PFSK-1 (cell line): ENCODE data around the gene CUL7.

ENCODE experiments used
- FOXP2 ChIP-seq: optimal IDR thresholded peaks from 2 replicates; pipeline ENCODE3; 2011; ENCODE audit warnings: borderline replicate concordance, control low read depth, inconsistent platforms; ENCODE audit not compliant: insufficient read depth; ENCODE audit errors: extremely low read length, extremely low read depth
- POLR2AphosphoS5 ChIP-seq: IDR thresholded peaks from 2 replicates; pipeline ENCODE4 v1.6.1; 2012; ENCODE audit warnings: low read depth, mild to moderate bottlenecking, control low read depth, low read length, moderate library complexity
- SIN3A ChIP-seq: IDR thresholded peaks from 2 replicates; pipeline ENCODE4 v1.6.1; 2012; ENCODE audit warnings: mild to moderate bottlenecking, low read length, moderate library complexity, borderline replicate concordance; ENCODE audit not compliant: insufficient read depth
- TAF1 ChIP-seq: IDR thresholded peaks from 2 replicates; pipeline ENCODE4 v1.6.1; 2012; ENCODE audit warnings: low read length, control low read depth, borderline replicate concordance; ENCODE audit not compliant: insufficient read depth
- TF ChIP-seq, protein P1 (sequence below), 2 experiments: IDR thresholded peaks; 2 replicates each; pipeline versions ENCODE4 v1.6.1 to v1.8.0; 2011 to 2012; ENCODE audit warnings: low read depth in 2 of 2, low read length in 2 of 2, control low read depth in 1 of 2, inconsistent platforms in 1 of 2, mild to moderate bottlenecking in 1 of 2, moderate library complexity in 1 of 2; ENCODE audit not compliant: insufficient read depth in 1 of 2

The CUL7 gene

DNA sequence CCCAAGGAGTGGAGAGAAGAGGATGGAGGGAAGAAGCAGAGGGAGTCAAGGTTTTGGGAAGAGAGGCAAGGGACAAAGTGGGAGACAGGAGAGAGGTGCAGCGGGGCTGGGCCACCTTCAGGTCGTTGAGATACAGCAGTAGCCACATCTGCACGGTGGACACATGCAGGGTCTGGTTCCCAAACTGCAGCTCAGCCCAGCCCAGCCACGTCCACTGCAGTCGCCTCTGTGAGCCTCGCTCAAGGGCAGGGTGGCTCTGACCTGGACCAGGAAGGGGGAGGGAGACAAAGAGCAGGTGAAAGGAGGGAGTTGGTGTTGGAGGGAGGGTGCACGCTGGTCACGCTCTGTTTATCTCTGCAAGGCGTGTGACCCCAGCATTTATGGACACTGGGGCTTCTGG, 14.9 kb downstream of the CUL7 start:
- TF ChIP-seq SIN3A (no peak), POLR2AphosphoS5 (no peak), TAF1 (no peak), FOXP2 (no peak)
- TF ChIP-seq, protein P1, sequence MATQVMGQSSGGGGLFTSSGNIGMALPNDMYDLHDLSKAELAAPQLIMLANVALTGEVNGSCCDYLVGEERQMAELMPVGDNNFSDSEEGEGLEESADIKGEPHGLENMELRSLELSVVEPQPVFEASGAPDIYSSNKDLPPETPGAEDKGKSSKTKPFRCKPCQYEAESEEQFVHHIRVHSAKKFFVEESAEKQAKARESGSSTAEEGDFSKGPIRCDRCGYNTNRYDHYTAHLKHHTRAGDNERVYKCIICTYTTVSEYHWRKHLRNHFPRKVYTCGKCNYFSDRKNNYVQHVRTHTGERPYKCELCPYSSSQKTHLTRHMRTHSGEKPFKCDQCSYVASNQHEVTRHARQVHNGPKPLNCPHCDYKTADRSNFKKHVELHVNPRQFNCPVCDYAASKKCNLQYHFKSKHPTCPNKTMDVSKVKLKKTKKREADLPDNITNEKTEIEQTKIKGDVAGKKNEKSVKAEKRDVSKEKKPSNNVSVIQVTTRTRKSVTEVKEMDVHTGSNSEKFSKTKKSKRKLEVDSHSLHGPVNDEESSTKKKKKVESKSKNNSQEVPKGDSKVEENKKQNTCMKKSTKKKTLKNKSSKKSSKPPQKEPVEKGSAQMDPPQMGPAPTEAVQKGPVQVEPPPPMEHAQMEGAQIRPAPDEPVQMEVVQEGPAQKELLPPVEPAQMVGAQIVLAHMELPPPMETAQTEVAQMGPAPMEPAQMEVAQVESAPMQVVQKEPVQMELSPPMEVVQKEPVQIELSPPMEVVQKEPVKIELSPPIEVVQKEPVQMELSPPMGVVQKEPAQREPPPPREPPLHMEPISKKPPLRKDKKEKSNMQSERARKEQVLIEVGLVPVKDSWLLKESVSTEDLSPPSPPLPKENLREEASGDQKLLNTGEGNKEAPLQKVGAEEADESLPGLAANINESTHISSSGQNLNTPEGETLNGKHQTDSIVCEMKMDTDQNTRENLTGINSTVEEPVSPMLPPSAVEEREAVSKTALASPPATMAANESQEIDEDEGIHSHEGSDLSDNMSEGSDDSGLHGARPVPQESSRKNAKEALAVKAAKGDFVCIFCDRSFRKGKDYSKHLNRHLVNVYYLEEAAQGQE (IDR thresholded peaks at IDR 0.05; ENCODE audit: insufficient read depth in 1 of 2, low read depth in 2 of 2, low read length in 2 of 2), result no peak

- TF ChIP-seq POLR2AphosphoS5 (no peak), SIN3A (no peak), FOXP2 (no peak), TAF1 (no peak)
- TF ChIP-seq, protein P1 (IDR thresholded peaks at IDR 0.05; ENCODE audit: insufficient read depth in 1 of 2, low read depth in 2 of 2, low read length in 2 of 2), result no peak
Measured at GRCh38 chr6:43037706-43038105, 15.9 kb downstream of the CUL7 start.

DNA sequence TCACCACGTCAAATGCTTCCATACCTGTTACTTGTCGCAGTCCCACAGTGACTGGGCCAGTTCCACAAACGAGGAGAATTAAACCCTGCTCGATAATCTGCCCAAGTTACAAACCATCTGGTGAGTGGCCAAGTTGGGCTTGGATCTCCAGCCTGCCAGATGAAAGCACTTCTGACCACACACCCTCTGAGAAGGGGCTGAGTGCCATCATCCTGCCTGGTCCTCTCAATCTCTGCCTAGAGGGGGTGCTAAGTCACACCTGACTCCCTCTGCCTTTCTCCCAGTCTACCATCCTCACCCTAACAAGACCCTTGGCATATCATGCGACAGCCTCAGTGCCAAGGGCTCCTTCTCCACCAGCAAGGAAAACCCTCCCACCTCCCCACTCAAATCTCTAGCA, 16.5 kb downstream of the CUL7 start:
- no peak for TF ChIP-seq FOXP2
- TF ChIP-seq, protein P1 (IDR thresholded peaks at IDR 0.05; ENCODE audit: insufficient read depth in 1 of 2, low read depth in 2 of 2, low read length in 2 of 2), result no peak
- no peak for TF ChIP-seq SIN3A
- no peak for TF ChIP-seq TAF1
- no peak for TF ChIP-seq POLR2AphosphoS5

GRCh38 chr6:43036712-43037111, 16.9 kb downstream of the CUL7 start:
- TF ChIP-seq SIN3A (no peak), TAF1 (no peak), FOXP2 (no peak), POLR2AphosphoS5 (no peak)
- TF ChIP-seq, protein P1 (IDR thresholded peaks at IDR 0.05; ENCODE audit: insufficient read depth in 1 of 2, low read depth in 2 of 2, low read length in 2 of 2), result no peak
